Endodermal cell (in vitro differentiated cells): ENCODE results near the gene STYX. TPM values are rescaled to one million over a fixed set of nuclear protein-coding genes. Genes with fewer than 3 reads are reported as not detected.
A peak's percentile ranks its signal among the peaks of the same experiment; 100 is the strongest.

ENCODE experiments used
- DNase-seq: peaks from one replicate; pipeline ENCODE4 v3.0.0-alpha.2; 2017
- H3K27ac ChIP-seq: 2 replicates; pipeline ENCODE4 v1.5.1; 2013; ENCODE audit warnings: mild to moderate bottlenecking, low read depth, low read length, moderate library complexity
- H3K27me3 ChIP-seq: 2 replicates; pipeline ENCODE4 v1.6.1; 2013; ENCODE audit warnings: mild to moderate bottlenecking, low read length, moderate library complexity; ENCODE audit not compliant: insufficient read depth, control insufficient read depth, poor library complexity, severe bottlenecking
- H3K36me3 ChIP-seq: 2 replicates; pipeline ENCODE4 v1.7.0; 2013; ENCODE audit warnings: mild to moderate bottlenecking, low read length, moderate library complexity; ENCODE audit not compliant: control insufficient read depth, insufficient read depth
- H3K4me1 ChIP-seq: one replicate; pipeline ENCODE4 v1.7.0; 2013; ENCODE audit warnings: low read length; ENCODE audit not compliant: control insufficient read depth, insufficient read depth
- H3K4me3 ChIP-seq: 2 replicates; pipeline ENCODE4 v1.5.1; 2013; ENCODE audit warnings: mild to moderate bottlenecking, low read length, moderate library complexity
- H3K9ac ChIP-seq: 2 replicates; pipeline ENCODE4 v1.6.1; 2013; ENCODE audit warnings: mild to moderate bottlenecking, low read length, moderate library complexity; ENCODE audit not compliant: poor library complexity, severe bottlenecking; ENCODE audit errors: extremely low read depth
- H3K9me3 ChIP-seq: 2 replicates; pipeline ENCODE4 v1.6.1; 2013; ENCODE audit warnings: mild to moderate bottlenecking, low read length, moderate library complexity; ENCODE audit not compliant: control insufficient read depth
- H3K27ac Mint-ChIP-seq: 2 replicates; pipeline ENCODE4 v1.8.0; 2020; ENCODE audit warnings: mixed read lengths
- H3K27me3 Mint-ChIP-seq: 2 replicates; pipeline ENCODE4 v1.8.0; 2021; ENCODE audit warnings: mild to moderate bottlenecking, mixed read lengths; ENCODE audit not compliant: insufficient read depth
- H3K36me3 Mint-ChIP-seq: 2 replicates; pipeline ENCODE4 v1.8.0; 2020; ENCODE audit warnings: low read depth, mixed read lengths
- H3K4me1 Mint-ChIP-seq: 2 replicates; pipeline ENCODE4 v1.8.0; 2020; ENCODE audit warnings: mixed read lengths
- H3K4me3 Mint-ChIP-seq: 2 replicates; pipeline ENCODE4 v1.8.0; 2020; ENCODE audit warnings: mild to moderate bottlenecking, moderate library complexity, mixed read lengths
- H3K9me3 Mint-ChIP-seq: 2 replicates; pipeline ENCODE4 v1.8.0; 2020; ENCODE audit warnings: mild to moderate bottlenecking, mixed read lengths
- WGBS, 2 experiments: methylation state at CpG; one replicate each; pipeline versions ENCODE4 v1.1.5 to v1.1.7; 2013; ENCODE audit warnings: missing lambda C conversion rate in 2 of 2, mixed read lengths in 1 of 2; ENCODE audit not compliant: insufficient coverage in 1 of 2, insufficient read length in 1 of 2; 5-methylcytosine and 5-hydroxymethylcytosine counted together
- total RNA-seq, 2 donors: library from RNA; stranded (reverse); fragmentation: NEBNext Ultra II Directional in 1 of 2; extraction: Animal tissue kit (Norgen Biotek cat#: 25700) in 1 of 2; gene quantifications; 2 replicates in 1 of 2; 3 replicates in 1 of 2; pipeline ENCODE4 v1.2.1, GENCODE V29; 2021
- TF ChIP-seq, protein P1 (sequence below): fragments of 200-600 bp; sonication (generic); conservative IDR thresholded peaks from 2 replicates; pipeline ENCODE4 v1.5.0; 2021; ENCODE audit warnings: antibody characterized with exemption, mild to moderate bottlenecking

STYX gene
- total RNA-seq, 2 donors from 2014 or later, result 27.3 to 28.2 TPM

GRCh38 chr14:52790011-52790755 is 60.2 kb downstream of the STYX start:
- Histone ChIP-seq H3K36me3 (no peaks in the 10 kb centered on the region), H3K27me3 (no peaks in the 10 kb centered on the region), H3K9ac (peak overlapping the region; percentile 66), H3K27ac (no peak overlapping the region), H3K4me1 (no peaks in the 10 kb centered on the region), H3K4me3 (peak overlapping the region; percentile 87), H3K9me3 (no peaks in the 10 kb centered on the region)
- 24 to 27% methylated on average over 9 to 18 of the region's 18 CpGs for WGBS, 2 experiments
- Mint-ChIP-seq H3K27me3 (no peaks in the 10 kb centered on the region), H3K36me3 (peaks cover 17% of the 10 kb centered on the region), H3K4me1 (peaks cover 18% of the 10 kb centered on the region), H3K4me3 (peak overlapping the region; percentile 95), H3K27ac (peak overlapping the region; percentile 97), H3K9me3 (no peaks in the 10 kb centered on the region)
- no peak for DNase-seq
- TF ChIP-seq, protein P1, sequence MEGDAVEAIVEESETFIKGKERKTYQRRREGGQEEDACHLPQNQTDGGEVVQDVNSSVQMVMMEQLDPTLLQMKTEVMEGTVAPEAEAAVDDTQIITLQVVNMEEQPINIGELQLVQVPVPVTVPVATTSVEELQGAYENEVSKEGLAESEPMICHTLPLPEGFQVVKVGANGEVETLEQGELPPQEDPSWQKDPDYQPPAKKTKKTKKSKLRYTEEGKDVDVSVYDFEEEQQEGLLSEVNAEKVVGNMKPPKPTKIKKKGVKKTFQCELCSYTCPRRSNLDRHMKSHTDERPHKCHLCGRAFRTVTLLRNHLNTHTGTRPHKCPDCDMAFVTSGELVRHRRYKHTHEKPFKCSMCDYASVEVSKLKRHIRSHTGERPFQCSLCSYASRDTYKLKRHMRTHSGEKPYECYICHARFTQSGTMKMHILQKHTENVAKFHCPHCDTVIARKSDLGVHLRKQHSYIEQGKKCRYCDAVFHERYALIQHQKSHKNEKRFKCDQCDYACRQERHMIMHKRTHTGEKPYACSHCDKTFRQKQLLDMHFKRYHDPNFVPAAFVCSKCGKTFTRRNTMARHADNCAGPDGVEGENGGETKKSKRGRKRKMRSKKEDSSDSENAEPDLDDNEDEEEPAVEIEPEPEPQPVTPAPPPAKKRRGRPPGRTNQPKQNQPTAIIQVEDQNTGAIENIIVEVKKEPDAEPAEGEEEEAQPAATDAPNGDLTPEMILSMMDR, result no peak

- Histone ChIP-seq H3K27ac (peak overlapping the region; percentile 61), H3K36me3 (no peaks in the 10 kb centered on the region), H3K9me3 (no peaks in the 10 kb centered on the region), H3K27me3 (no peaks in the 10 kb centered on the region), H3K4me1 (no peaks in the 10 kb centered on the region), H3K4me3 (peak overlapping the region; percentile 87), H3K9ac (peak overlapping the region; percentile 66)
- TF ChIP-seq, protein P1, result no peak
- H3K4me1 Mint-ChIP-seq, result peaks cover 18% of the 10 kb centered on the region
- H3K9me3 Mint-ChIP-seq, result no peaks in the 10 kb centered on the region
- peaks cover 17% of the 10 kb centered on the region for H3K36me3 Mint-ChIP-seq
- peak overlapping the region; percentile 95 for H3K4me3 Mint-ChIP-seq
- WGBS, 2 experiments, result 0 to 1% methylated on average over 2 to 26 of the region's 26 CpGs
- H3K27ac Mint-ChIP-seq, result peak overlapping the region; percentile 97
- DNase-seq, result no peak
- no peaks in the 10 kb centered on the region for H3K27me3 Mint-ChIP-seq
Observed at GRCh38 chr14:52790756-52791222, 60.8 kb downstream of the STYX start.

GRCh38 chr14:52791223-52792096 is 61.5 kb downstream of the STYX start, which contains the start of gene GNPNAT1:
TSS of gene GNPNAT1 (minus strand) at chr14:52791607. CDS start at chr14:52784650, 6,957 bp downstream.
- Mint-ChIP-seq H3K27ac (peak within 1 kb of the TSS; percentile 97), H3K36me3 (peaks cover 12% of the 10 kb centered on the region), H3K4me1 (peaks cover 18% of the 10 kb centered on the region), H3K9me3 (peaks cover 2% of the 10 kb centered on the region), H3K27me3 (no peaks in the 10 kb centered on the region), H3K4me3 (peak within 1 kb of the TSS; percentile 95)
- H3K27me3 ChIP-seq, result no peaks in the 10 kb centered on the region
- WGBS, 2 experiments, result 1 to 6% methylated on average over 8 to 74 of the region's 74 CpGs
- H3K27ac ChIP-seq, result peak within 1 kb of the TSS; percentile 68
- peak within 1 kb of the TSS; percentile 66 for H3K9ac ChIP-seq
- TF ChIP-seq, protein P1, result no peak
- H3K36me3 ChIP-seq, result no peaks in the 10 kb centered on the region
- H3K9me3 ChIP-seq, result no peaks in the 10 kb centered on the region
- peak within 1 kb of the TSS; percentile 87 for H3K4me3 ChIP-seq
- DNase-seq, result peak; percentile 97
- H3K4me1 ChIP-seq, result no peaks in the 10 kb centered on the region
